ENCODE results near the gene VEGFC.

- TF ChIP-seq EZH2 (IDR thresholded peaks at IDR 0.05; ENCODE audit: insufficient read depth, low read length) (no peak), CTCF (IDR thresholded peaks at IDR 0.05; ENCODE audit: insufficient read depth, low read depth, low read length) (no peak)
Measured at GRCh38 chr4:176781739-176782100, 11.0 kb downstream of the VEGFC start.
